HG03460 (cell line): Measurements from ENCODE around the gene KRTCAP2.
"Not testable (repeated sequence)": the region's sequence is repeated elsewhere in the genome, so short reads cannot be mapped to it uniquely, and the experiment has no call there.

Source experiments
- ATAC-seq: cut with Tn5 transposase; IDR thresholded peaks from one replicate; pipeline ENCODE4 v1.9.1; 2021; ENCODE audit not compliant: unreplicated experiment

KRTCAP2 gene

DNA sequence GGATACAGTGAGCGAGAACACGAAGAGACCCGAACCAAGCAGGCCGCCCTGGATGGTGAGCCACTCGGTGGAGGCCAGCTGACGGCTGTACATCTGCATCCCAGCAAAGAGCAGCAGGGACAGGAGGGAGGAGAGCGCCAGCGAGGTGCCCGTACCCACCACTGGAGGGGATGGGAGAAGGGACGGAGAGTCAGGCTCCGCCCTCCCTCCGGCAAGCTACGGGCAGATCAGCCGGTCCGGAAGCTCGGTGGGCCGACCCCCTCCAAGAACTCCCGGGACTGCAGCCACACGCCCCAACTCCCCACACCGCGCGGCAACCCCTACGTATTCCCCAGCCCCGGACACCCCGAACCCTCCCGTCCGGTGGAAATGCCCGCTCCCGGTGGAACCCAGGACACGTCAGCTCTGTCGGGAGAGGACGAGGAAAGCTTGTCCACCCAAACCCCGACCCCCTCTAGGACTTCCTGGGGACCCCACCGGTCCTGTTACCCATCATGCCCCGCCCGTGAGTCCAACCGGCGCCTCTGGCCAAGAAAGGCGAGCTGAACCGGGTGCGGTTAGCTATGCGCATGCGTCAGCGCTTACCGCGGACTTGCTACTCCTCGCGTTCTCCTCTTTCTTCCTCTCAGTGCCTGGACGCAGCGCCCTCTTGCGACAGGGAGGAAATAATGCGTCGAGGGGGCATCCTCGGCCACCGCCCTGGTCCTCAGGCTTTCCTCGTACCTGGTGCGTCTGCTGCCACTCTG lies at the start of gene KRTCAP2:
Gene KRTCAP2 (minus strand): TSS at position 573 of the 746 bp plus-strand sequence. CDS start 80 bp downstream, at position 493.
- peak; percentile 75 for ATAC-seq

- ATAC-seq, result not testable (repeated sequence)
These were observed 47.3 kb upstream of the KRTCAP2 start for GRCh38 chr1:155220211-155220965.

DNA sequence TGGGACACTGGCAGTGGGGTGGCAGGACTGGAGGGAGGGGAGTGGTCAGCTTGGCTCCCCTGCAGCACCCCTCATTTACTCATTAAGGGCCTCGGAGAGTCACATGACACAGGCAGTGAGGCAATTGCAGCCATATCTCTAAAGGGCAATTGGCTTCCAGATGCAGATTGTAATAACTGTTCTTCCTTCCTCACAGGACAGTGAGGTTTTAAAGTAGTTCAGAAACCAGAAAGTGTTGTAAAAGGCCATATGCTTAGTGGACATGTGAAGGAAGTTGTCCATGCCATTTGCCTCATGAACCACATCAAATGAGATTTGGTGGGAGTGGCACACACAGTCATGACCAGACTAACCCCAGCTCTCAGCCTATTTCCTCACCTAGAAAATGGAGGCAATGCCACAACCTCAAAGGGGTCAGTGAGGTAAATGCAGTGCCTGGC lies 46.5 kb upstream of the KRTCAP2 start:
- no peak for ATAC-seq

DNA sequence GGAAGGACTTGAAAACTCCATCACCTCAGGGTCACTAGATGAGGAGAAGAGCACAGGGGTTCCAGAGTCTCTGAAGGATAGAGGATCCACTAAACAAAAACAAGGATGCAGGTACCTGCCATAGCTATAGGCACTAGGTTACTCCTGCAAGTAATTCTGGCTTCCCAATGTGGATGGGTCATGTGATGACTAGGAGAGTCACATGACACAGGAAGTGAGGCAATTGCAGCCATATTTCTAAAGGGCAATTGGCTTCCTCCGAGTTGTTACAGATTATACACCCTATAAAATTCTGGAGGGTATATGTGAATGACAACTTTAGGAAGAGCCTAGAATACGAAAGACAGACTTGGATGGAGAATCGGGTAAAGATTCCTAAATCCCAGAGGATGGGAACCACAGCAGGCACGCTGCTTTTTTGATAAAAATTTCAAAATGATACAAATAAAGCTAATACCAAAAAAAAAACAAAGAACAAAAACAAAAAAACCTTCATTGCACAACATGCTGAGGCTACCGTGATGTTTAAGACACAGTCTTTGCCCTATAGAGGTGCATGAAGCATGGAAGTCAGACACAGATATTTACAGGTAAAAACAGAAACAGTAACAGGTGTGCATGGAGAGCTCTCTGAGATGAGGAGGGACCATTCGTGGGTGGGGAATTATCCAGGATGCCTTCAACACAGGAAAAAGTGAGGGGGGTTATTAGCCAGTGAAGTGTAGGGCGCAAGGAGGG lies 45.9 kb upstream of the KRTCAP2 start:
- no peak for ATAC-seq

DNA sequence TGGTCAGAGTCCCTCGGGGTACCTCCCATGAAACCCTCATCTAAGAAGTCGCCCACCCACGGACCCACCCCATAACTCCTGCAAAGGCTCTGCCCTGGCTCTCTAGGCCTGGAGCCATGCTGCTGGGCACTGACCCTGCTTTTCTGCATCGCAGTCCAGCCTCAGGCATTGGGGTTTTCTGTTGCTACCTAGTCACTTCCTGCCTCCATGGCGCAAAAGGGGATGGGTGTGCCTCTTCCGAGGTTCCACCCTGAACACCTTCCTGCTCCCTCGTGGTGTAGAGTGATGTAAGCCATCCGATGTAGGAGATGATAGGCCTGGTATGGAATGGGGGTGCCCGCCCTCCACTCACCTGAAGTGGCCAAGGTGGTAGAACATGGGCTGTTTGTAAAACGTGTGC lies 41.6 kb upstream of the KRTCAP2 start:
- ATAC-seq, result not testable (repeated sequence)

DNA sequence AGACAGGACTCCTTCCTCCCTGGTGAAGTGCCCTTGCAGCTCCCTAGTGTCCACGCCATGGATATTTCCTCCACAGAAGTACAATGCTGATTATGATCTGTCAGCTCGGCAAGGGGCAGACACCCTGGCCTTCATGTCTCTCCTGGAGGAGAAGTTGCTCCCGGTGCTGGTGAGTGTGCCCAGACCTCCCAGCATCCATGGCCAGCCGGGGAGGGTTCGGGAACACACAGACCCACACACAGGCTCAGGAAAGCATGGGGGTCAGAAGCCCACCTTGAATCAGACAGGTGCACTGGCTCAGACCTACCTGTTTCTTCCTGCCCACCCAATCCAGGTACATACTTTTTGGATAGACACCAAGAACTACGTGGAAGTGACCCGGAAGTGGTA lies 38.9 kb upstream of the KRTCAP2 start:
- not testable (repeated sequence) for ATAC-seq

GRCh38 chr1:155211381-155212050 lies 38.4 kb upstream of the KRTCAP2 start:
- not testable (repeated sequence) for ATAC-seq

- ATAC-seq, result no peak
These were observed 37.4 kb upstream of the KRTCAP2 start for GRCh38 chr1:155210314-155211104.

DNA sequence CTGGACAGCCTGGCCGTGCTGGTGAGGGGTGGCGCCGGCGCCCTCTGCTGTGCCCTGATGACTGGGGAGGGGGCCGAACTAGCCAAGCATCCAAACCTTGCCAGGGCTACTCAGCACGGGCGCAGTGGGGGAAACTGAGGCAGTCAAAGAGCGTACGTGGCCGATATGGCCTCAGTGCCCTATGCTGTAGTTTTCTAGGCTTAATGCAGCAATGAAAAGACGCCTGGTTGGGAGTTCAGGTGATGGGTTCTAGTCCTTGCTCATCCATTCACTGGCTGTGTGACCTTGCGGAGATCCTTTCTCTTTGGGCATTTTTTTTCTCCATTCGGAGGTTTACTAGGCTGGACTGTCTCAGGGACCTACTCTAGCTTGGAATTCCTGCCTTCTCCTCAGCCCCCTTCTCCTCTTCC lies 36.2 kb upstream of the KRTCAP2 start:
- no peak for ATAC-seq

- ATAC-seq, result peak; percentile 75
These were observed 35.6 kb upstream of the KRTCAP2 start, which contains the start of gene MTX1 for GRCh38 chr1:155208541-155209311. Gene MTX1, plus strand, starts transcription at chr1:155208695. Its CDS starts 110 bp downstream, at chr1:155208805.

DNA sequence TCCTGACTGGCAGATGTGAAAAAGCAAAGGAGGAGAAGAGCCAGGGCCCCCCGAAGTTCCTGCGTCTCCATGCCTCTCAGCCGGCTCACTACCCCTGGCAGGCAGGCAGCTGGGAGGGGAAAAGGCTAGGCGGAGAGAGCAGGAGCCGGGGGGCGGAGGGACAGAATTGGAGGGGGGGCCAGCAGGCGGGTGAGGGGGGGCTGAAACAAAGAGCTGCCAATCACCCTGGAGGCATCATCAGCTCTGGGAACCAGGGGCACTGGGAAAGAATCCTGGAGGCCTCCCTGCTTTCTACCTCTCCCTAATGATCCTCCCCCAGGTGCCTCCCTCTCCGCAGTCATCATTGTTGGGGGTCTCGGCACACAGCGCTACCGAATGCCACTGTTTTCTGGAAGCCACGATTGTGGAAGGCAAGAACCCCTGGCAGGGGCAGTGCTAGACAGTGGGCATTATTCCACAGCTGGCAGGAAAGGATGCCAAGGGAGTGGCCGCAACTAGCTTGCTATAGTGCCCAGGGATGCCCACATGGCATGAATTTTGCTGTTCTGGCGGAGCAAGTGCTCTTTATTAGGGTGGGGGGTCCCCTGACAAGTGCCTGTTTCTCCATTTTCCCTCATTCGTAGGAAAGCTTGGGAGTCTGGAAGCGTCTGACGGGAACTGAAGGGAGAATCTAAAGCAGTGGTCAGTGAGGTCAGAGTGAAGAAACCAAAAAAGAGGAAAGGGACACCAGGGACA lies 34.9 kb upstream of the KRTCAP2 start, which contains the start of gene THBS3:
Gene THBS3 (minus strand): TSS at position 92 of the 735 bp plus-strand sequence. CDS start 21 bp downstream, at position 71.
- no peak for ATAC-seq

DNA sequence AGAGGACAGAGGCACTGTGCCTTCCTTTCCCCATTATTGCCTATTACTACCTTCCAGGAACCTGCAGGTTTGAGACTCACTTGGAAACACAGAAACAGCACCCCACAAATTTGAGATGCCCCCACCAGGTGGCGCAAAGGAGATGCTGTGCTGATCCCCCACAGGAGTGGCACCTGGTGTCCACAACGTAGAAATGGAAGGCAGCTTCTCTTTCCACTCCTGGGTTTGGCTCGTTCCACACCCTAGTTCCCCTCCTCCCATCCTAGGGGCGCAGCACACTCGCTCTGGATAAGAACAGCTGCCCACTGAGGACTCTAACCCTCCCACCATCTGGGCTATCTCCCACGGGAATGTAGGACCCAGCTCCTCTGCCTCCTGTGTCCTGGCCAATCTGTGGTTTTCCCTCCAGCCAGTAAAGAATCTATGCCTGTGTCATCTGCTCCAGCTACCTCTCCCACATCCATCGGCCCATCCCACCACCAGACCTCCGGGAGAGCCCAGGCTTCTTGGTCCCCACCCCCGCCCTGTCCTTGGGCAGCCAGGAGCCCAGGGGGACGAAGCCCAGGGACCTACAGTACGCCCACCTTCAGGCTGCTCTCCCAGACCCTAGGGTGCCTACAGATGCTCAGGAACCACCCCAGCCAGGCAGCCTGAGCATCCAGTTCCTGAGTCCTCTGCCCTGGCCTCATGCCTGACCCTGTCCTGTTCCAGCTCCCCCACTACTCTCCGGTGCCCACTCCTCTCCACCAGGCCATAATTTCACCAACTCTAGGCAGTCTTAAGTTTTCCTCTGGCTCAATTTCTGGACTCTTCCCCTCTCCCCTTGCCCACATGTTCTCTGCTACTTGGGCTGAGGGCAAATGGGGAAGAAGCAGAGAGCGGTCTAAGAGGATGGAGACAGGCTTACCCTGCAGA lies 34.0 kb upstream of the KRTCAP2 start:
- no peak for ATAC-seq

GRCh38 chr1:155205969-155206593 lies 33.0 kb upstream of the KRTCAP2 start:
- ATAC-seq, result no peak

DNA sequence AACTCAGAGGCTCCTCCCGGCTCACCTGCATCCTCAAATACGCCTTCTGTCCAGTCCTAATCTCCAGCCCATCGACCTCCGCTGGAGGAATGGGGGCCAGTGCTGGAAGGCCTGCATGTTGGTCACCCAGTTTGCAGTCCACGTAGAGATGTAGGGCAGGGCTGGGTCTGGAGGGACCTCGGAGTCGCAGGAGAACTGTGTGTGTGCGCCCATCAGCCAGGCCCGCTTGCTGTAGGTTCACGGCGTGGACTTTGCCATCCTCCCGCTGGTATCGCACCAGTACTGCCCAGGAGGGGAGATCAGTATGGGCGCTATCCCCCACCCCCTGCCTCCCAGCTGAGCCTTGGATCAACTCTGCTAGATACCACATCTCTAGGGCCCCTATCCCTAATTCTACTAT lies 31.9 kb upstream of the KRTCAP2 start:
- no peak for ATAC-seq

DNA sequence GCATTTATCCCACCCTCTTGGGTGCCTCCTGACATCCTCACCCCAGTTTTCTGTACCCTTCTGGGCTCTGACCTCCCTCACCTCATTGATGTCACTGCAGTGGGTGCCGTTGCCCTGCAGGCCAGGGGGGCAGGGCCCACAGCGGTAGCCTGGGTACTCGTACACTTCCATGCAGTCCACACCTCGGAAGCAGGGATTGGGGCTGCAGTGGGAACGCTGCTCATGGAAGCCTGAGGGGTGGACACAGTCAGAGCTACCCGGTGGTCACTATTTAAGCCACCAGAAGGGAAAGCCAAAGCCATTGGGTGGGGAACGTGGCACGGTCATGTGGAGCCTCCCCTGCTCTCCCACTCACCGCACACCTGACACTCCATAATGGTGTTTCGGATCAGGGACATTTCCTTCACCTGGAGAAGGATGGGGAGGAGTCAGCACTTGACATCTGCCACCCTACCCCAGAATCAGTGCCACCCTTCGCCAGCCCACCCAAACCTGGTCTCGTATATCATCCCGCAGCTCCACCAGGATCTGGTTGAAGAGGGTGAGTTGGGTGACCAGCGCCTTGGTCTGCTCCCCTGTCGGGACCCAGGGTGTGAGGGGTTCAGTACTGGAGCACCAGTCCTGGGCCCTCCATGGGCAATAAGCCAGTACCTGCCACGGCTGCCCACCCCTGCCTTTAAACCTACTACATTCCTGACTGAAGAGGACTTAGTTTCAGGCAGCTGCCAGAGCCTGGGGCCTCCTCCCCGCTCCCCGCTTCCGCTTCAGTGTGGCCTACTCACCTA lies 29.8 kb upstream of the KRTCAP2 start:
- ATAC-seq, result no peak

GRCh38 chr1:155202198-155202597 lies 29.1 kb upstream of the KRTCAP2 start:
- ATAC-seq, result no peak
